H9 (cell line): ENCODE results near the gene C1QTNF7. TPM values are rescaled to one million over a fixed set of nuclear protein-coding genes. Genes with fewer than 3 reads are reported as not detected.

ENCODE experiments used
- DNase-seq: peaks from one replicate; pipeline ENCODE4 v3.0.0-alpha.2; 2017
- H2AFZ ChIP-seq: one replicate; pipeline ENCODE4 v1.6.1; 2013; ENCODE audit warnings: mild to moderate bottlenecking, low read length, control low read depth, moderate library complexity
- H2AK5ac ChIP-seq: 2 replicates; pipeline ENCODE4 v1.6.1; 2013; ENCODE audit warnings: low read length, control low read depth, mixed read lengths; ENCODE audit not compliant: insufficient read length
- H2BK120ac ChIP-seq: one replicate; pipeline ENCODE4 v1.6.1; 2013; ENCODE audit warnings: low read depth, mild to moderate bottlenecking, low read length, control low read depth, inconsistent platforms; ENCODE audit not compliant: poor library complexity, severe bottlenecking
- H2BK12ac ChIP-seq: 2 replicates; pipeline ENCODE4 v1.6.1; 2013; ENCODE audit warnings: low read length, control low read depth, mixed read lengths, low read depth; ENCODE audit not compliant: insufficient read length
- H2BK15ac ChIP-seq: 2 replicates; pipeline ENCODE4 v1.6.1; 2013; ENCODE audit warnings: low read depth, low read length, control low read depth
- H2BK20ac ChIP-seq: one replicate; pipeline ENCODE4 v1.6.1; 2013; ENCODE audit warnings: low read depth, mild to moderate bottlenecking, low read length, control low read depth, inconsistent platforms; ENCODE audit not compliant: poor library complexity, severe bottlenecking
- H2BK5ac ChIP-seq: 2 replicates; pipeline ENCODE4 v1.6.1; 2013; ENCODE audit warnings: low read length, control low read depth, mixed read lengths; ENCODE audit not compliant: insufficient read length
- H3K14ac ChIP-seq: 2 replicates; pipeline ENCODE4 v1.6.1; 2013; ENCODE audit warnings: low read length, control low read depth; ENCODE audit not compliant: insufficient read depth
- H3K18ac ChIP-seq: 2 replicates; pipeline ENCODE4 v1.6.1; 2013; ENCODE audit warnings: low read depth, mild to moderate bottlenecking, mixed read lengths, low read length, control low read depth; ENCODE audit not compliant: insufficient read length
- H3K23ac ChIP-seq: 2 replicates; pipeline ENCODE4 v1.6.1; 2013; ENCODE audit warnings: low read length, control low read depth, mixed read lengths, low read depth; ENCODE audit not compliant: insufficient read length
- H3K23me2 ChIP-seq: 2 replicates; pipeline ENCODE4 v1.6.1; 2013; ENCODE audit warnings: low read depth, mild to moderate bottlenecking, mixed read lengths, low read length, control low read depth; ENCODE audit not compliant: insufficient read length, poor library complexity, severe bottlenecking
- H3K27ac ChIP-seq: 2 replicates; pipeline ENCODE4 v1.5.1; 2013; ENCODE audit warnings: low read length, control low read depth, mixed read lengths, low read depth; ENCODE audit not compliant: insufficient read length
- H3K27me3 ChIP-seq: 2 replicates; pipeline ENCODE4 v1.6.1; 2013; ENCODE audit warnings: low read length, control low read depth, inconsistent platforms; ENCODE audit not compliant: insufficient read depth
- H3K4ac ChIP-seq: 2 replicates; pipeline ENCODE4 v1.6.1; 2013; ENCODE audit warnings: low read depth, mild to moderate bottlenecking, control low read depth, inconsistent platforms, low read length, moderate library complexity
- H3K4me1 ChIP-seq: 2 replicates; pipeline ENCODE4 v1.6.1; 2013; ENCODE audit warnings: low read length, control low read depth, inconsistent platforms; ENCODE audit not compliant: insufficient read depth
- H3K4me2 ChIP-seq: 2 replicates; pipeline ENCODE4 v1.6.1; 2013; ENCODE audit warnings: low read length, control low read depth, mixed read lengths; ENCODE audit not compliant: insufficient read length, insufficient read depth
- H3K56ac ChIP-seq: 2 replicates; pipeline ENCODE4 v1.6.1; 2013; ENCODE audit warnings: low read depth, mild to moderate bottlenecking, mixed read lengths, low read length, control low read depth; ENCODE audit not compliant: insufficient read length
- H3K79me1 ChIP-seq: 2 replicates; pipeline ENCODE4 v1.6.1; 2013; ENCODE audit warnings: low read depth, mild to moderate bottlenecking, moderate library complexity, low read length, control low read depth, inconsistent platforms; ENCODE audit not compliant: insufficient read depth, poor library complexity, severe bottlenecking
- H3K79me2 ChIP-seq: 2 replicates; pipeline ENCODE4 v1.6.1; 2013; ENCODE audit warnings: low read length, control low read depth, inconsistent platforms; ENCODE audit not compliant: insufficient read depth
- H3K9ac ChIP-seq: 2 replicates; pipeline ENCODE4 v1.6.1; 2013; ENCODE audit warnings: low read length, control low read depth, mixed read lengths; ENCODE audit not compliant: insufficient read length; ENCODE audit errors: extremely low read depth
- H3K9me3 ChIP-seq: one replicate; pipeline ENCODE4 v1.6.1; 2013; ENCODE audit warnings: low read depth, low read length, inconsistent platforms; ENCODE audit not compliant: control insufficient read depth
- H3T11ph ChIP-seq: one replicate; pipeline ENCODE4 v1.6.1; 2013; ENCODE audit warnings: mild to moderate bottlenecking, low read length, control low read depth, inconsistent platforms
- H4K20me1 ChIP-seq: one replicate; pipeline ENCODE4 v1.6.1; 2013; ENCODE audit not compliant: control insufficient read depth, insufficient read length, insufficient read depth
- H4K5ac ChIP-seq: 2 replicates; pipeline ENCODE4 v1.6.1; 2013; ENCODE audit warnings: low read depth, mild to moderate bottlenecking, mixed read lengths, low read length, control low read depth; ENCODE audit not compliant: insufficient read length
- H4K8ac ChIP-seq: replicated peaks from 2 replicates; pipeline ENCODE4 v1.6.1; 2013; ENCODE audit warnings: low read length, control low read depth, mixed read lengths, low read depth; ENCODE audit not compliant: insufficient read length
- H4K91ac ChIP-seq: 2 replicates; pipeline ENCODE4 v1.6.1; 2013; ENCODE audit warnings: low read depth, mild to moderate bottlenecking, moderate library complexity, mixed read lengths, low read length, control low read depth; ENCODE audit not compliant: insufficient read length
- H3K27ac Mint-ChIP-seq, 3 experiments: 2 replicates in 2 of 3; 3 replicates in 1 of 3; pipeline ENCODE4 v1.8.0; 2020 to 2021; ENCODE audit warnings: mixed read lengths in 3 of 3, mild to moderate bottlenecking in 1 of 3, moderate library complexity in 1 of 3
- H3K27me3 Mint-ChIP-seq: 2 replicates; pipeline ENCODE4 v1.8.0; 2021; ENCODE audit warnings: low read depth, mild to moderate bottlenecking, moderate library complexity, mixed read lengths
- H3K36me3 Mint-ChIP-seq, 3 experiments: 2 replicates in 2 of 3; 3 replicates in 1 of 3; pipeline ENCODE4 v1.8.0; 2020 to 2021; ENCODE audit warnings: low read depth in 3 of 3, mixed read lengths in 3 of 3; ENCODE audit not compliant: insufficient read depth in 1 of 3
- H3K4me1 Mint-ChIP-seq, 2 experiments: 2 replicates each; pipeline ENCODE4 v1.8.0; 2020; ENCODE audit warnings: mixed read lengths in 2 of 2
- H3K4me3 Mint-ChIP-seq, 2 experiments: 2 replicates in 1 of 2; 3 replicates in 1 of 2; pipeline ENCODE4 v1.8.0; 2020 to 2021; ENCODE audit warnings: mild to moderate bottlenecking in 2 of 2, mixed read lengths in 2 of 2, moderate library complexity in 1 of 2
- H3K9me3 Mint-ChIP-seq, 2 experiments: 2 replicates in 1 of 2; 3 replicates in 1 of 2; pipeline ENCODE4 v1.8.0; 2020; ENCODE audit warnings: mild to moderate bottlenecking in 2 of 2, mixed read lengths in 2 of 2, moderate library complexity in 1 of 2
- WGBS: extraction: QIAGEN DNeasy Blood & Tissue Kit; methylation state at CpG from one replicate; pipeline ENCODE4 v1.1.7; 2013; ENCODE audit warnings: missing lambda C conversion rate, low lambda C conversion rate, mixed read lengths; ENCODE audit not compliant: insufficient read length; ENCODE audit errors: extremely low coverage; 5-methylcytosine and 5-hydroxymethylcytosine counted together
- total RNA-seq: library from RNA; stranded (reverse); gene quantifications from 2 replicates; pipeline ENCODE4 v1.2.1, GENCODE V29; 2021
- TF ChIP-seq, protein P1 (sequence below): fragments of 200-600 bp; sonication (generic); conservative IDR thresholded peaks from 3 replicates; pipeline ENCODE4 v1.8.0; 2021; ENCODE audit warnings: antibody characterized with exemption, mild to moderate bottlenecking

C1QTNF7 gene
- total RNA-seq, 1 experiment from 2014 or later = not detected

DNA sequence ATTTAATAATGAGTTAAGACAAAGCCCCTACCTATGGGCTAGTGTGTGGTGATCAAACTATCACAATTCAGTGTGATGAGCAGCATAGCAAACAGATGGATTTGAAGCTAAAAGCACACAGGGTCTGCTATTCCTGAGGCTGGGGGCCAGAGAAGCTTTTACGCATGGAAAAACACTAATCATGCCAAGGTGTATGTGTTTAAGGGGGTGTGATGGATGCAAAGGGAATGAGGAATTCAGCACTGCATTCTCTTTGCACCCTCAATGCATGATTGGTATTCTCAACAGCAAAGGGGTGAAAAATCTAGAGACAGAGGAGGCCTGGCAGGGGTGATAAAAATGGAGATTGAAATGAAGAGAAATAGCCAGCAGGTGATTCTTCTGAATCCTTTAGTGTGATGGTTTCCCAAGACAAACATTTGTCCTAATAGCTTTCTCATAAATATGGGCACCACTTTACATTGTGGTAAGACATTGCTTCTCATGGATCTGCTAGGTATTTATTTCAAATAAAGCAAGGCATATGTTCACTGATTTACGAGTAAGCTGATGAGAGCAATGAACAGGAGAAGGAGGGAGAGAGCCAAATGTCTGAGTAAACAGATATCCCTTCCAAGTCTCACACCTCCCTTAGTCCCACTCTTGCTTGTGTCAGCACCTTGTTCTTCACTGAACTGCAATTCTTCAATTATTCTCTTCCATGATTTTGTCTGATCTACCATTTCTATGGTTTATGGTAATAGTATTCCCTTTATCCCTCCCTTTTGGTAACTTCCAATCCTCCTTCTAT, 15.7 kb downstream of the C1QTNF7 start:
- no peak overlapping the region for H2AFZ ChIP-seq
- H3K4me1 ChIP-seq = no peaks in the 10 kb centered on the region
- no peaks in the 10 kb centered on the region for H3K79me2 ChIP-seq
- no peak for DNase-seq
- no peak overlapping the region for H3K23ac ChIP-seq
- H3K27me3 Mint-ChIP-seq = peaks cover 1% of the 10 kb centered on the region; the same call in 1 of the 2 replicates
- H3K27ac ChIP-seq = no peak overlapping the region
- no peak overlapping the region for H4K5ac ChIP-seq
- H3K4me3 Mint-ChIP-seq = no peak overlapping the region
- peaks cover 10 to 12% of the 10 kb centered on the region in 2 experiments; a peak in 4 of 5 replicates for H3K9me3 Mint-ChIP-seq
- no peak overlapping the region for H2BK12ac ChIP-seq
- H3K36me3 Mint-ChIP-seq = peaks cover 0 to 9% (median 6%) of the 10 kb centered on the region in 3 experiments; a peak in 5 of 7 replicates
- H3K9ac ChIP-seq = no peak overlapping the region
- H4K8ac ChIP-seq = no peak overlapping the region
- H3K9me3 ChIP-seq = no peaks in the 10 kb centered on the region
- H4K20me1 ChIP-seq = no peaks in the 10 kb centered on the region
- H2BK15ac ChIP-seq = no peak overlapping the region
- no peak overlapping the region for H2BK20ac ChIP-seq
- no peaks in the 10 kb centered on the region for H3K79me1 ChIP-seq
- no peaks in the 10 kb centered on the region for H3K27me3 ChIP-seq
- TF ChIP-seq, protein P1, sequence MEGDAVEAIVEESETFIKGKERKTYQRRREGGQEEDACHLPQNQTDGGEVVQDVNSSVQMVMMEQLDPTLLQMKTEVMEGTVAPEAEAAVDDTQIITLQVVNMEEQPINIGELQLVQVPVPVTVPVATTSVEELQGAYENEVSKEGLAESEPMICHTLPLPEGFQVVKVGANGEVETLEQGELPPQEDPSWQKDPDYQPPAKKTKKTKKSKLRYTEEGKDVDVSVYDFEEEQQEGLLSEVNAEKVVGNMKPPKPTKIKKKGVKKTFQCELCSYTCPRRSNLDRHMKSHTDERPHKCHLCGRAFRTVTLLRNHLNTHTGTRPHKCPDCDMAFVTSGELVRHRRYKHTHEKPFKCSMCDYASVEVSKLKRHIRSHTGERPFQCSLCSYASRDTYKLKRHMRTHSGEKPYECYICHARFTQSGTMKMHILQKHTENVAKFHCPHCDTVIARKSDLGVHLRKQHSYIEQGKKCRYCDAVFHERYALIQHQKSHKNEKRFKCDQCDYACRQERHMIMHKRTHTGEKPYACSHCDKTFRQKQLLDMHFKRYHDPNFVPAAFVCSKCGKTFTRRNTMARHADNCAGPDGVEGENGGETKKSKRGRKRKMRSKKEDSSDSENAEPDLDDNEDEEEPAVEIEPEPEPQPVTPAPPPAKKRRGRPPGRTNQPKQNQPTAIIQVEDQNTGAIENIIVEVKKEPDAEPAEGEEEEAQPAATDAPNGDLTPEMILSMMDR = no peak
- no peak overlapping the region for H3K27ac Mint-ChIP-seq
- H3K4ac ChIP-seq = no peak overlapping the region
- no peak overlapping the region for H3K18ac ChIP-seq
- H3T11ph ChIP-seq = no peak overlapping the region
- no peak overlapping the region for H4K91ac ChIP-seq
- no peak overlapping the region for H3K14ac ChIP-seq
- no peaks in the 10 kb centered on the region for H3K4me1 Mint-ChIP-seq
- H2BK120ac ChIP-seq = no peak overlapping the region
- no peaks in the 10 kb centered on the region for H3K23me2 ChIP-seq
- no CpG with 5 or more reads among the region's 2 CpGs for WGBS
- no peak overlapping the region for H3K56ac ChIP-seq
- no peak overlapping the region for H2AK5ac ChIP-seq
- H3K4me2 ChIP-seq = no peak overlapping the region
- H2BK5ac ChIP-seq = no peak overlapping the region
